NCI-H1048 (cell line): ENCODE measurements around the gene FRMD4B.

Experiments
- DNase-seq: peaks from one replicate; lab custom pipeline; 2025; lab: John Stamatoyannopoulos, UW

The FRMD4B gene

GRCh38 chr3:69385723-69386555 lies at the start of gene FRMD4B:
FRMD4B (minus strand) TSS chr3:69386088; CDS start chr3:69385989, 99 bp downstream.
- no peak for DNase-seq

GRCh38 chr3:69433969-69434325 lies 48.1 kb upstream of the FRMD4B start:
- DNase-seq: no peak

GRCh38 chr3:69433121-69433968 lies 47.5 kb upstream of the FRMD4B start:
- DNase-seq: no peak

GRCh38 chr3:69428657-69429255 lies 42.9 kb upstream of the FRMD4B start:
- DNase-seq: no peak

GRCh38 chr3:69426967-69427304 lies 41.0 kb upstream of the FRMD4B start:
- DNase-seq: no peak

- no peak for DNase-seq
Observed at GRCh38 chr3:69426291-69426966, 40.5 kb upstream of the FRMD4B start.

- DNase-seq: no peak
Observed at GRCh38 chr3:69425249-69425648, 39.4 kb upstream of the FRMD4B start.

- DNase-seq: no peak
Observed at GRCh38 chr3:69423463-69424155, 37.7 kb upstream of the FRMD4B start.

GRCh38 chr3:69422751-69423150 lies 36.9 kb upstream of the FRMD4B start:
- no peak for DNase-seq

- DNase-seq: no peak
Observed at GRCh38 chr3:69420781-69421520, 35.1 kb upstream of the FRMD4B start.

GRCh38 chr3:69419276-69419675 lies 33.4 kb upstream of the FRMD4B start:
- no peak for DNase-seq

GRCh38 chr3:69417541-69418078 lies 31.7 kb upstream of the FRMD4B start:
- DNase-seq: no peak

- no peak for DNase-seq
Observed at GRCh38 chr3:69413551-69414207, 27.8 kb upstream of the FRMD4B start.

- DNase-seq: no peak
Observed at GRCh38 chr3:69411346-69411745, 25.5 kb upstream of the FRMD4B start.

- DNase-seq: peak; percentile 12
Observed at GRCh38 chr3:69410301-69410700, 24.4 kb upstream of the FRMD4B start.

- no peak for DNase-seq
Observed at GRCh38 chr3:69409831-69410230, 23.9 kb upstream of the FRMD4B start.

- no peak for DNase-seq
Observed at GRCh38 chr3:69409011-69409410, 23.1 kb upstream of the FRMD4B start.

- DNase-seq: no peak
Observed at GRCh38 chr3:69408542-69408941, 22.7 kb upstream of the FRMD4B start.

GRCh38 chr3:69407908-69408307 lies 22.0 kb upstream of the FRMD4B start:
- no peak for DNase-seq

GRCh38 chr3:69406163-69406562 lies 20.3 kb upstream of the FRMD4B start:
- DNase-seq: no peak
